ENCODE measurements around the gene JARID2. TPM values are rescaled to one million over a fixed set of nuclear protein-coding genes. Genes with fewer than 3 reads are reported as not detected.

Gene JARID2
- total and polyA plus RNA-seq, 4 donors = 1.4 to 12.3 (median 3.4) TPM

- no peak overlapping the region for H3K9ac ChIP-seq (ENCODE audit: low read depth in 1 of 2, low read length in 2 of 2)
- no peak overlapping the region for H3K27ac ChIP-seq (ENCODE audit: low read depth in 1 of 2, low read length in 2 of 2)
- DNase-seq (ENCODE audit: low spot score) = no peak
- WGBS = 97% methylated on average over 5 of the region's 5 CpGs
- peaks cover 3 to 12% (median 5%) of the 10 kb centered on the region in 4 donors for H3K4me1 ChIP-seq (ENCODE audit: control insufficient read depth in 4 of 4, insufficient read depth in 4 of 4, low read length in 3 of 4)
- no peaks in the 10 kb centered on the region for H3K9me3 ChIP-seq (ENCODE audit: control insufficient read depth in 4 of 4, low read length in 3 of 4)
- no peak overlapping the region for H3K4me3 ChIP-seq (ENCODE audit: low read depth in 1 of 3, low read length in 3 of 3)
- no peaks in the 10 kb centered on the region for H3K27me3 ChIP-seq (ENCODE audit: control insufficient read depth in 4 of 4, insufficient read depth in 4 of 4, low read length in 3 of 4)
- H3K36me3 ChIP-seq (ENCODE audit: control insufficient read depth in 4 of 4, insufficient read depth in 3 of 4, low read depth in 1 of 4, low read length in 3 of 4) = no peaks in the 10 kb centered on the region
- TF ChIP-seq RAD21 (IDR thresholded peaks at IDR 0.05) = no peak
- TF ChIP-seq, protein P1, sequence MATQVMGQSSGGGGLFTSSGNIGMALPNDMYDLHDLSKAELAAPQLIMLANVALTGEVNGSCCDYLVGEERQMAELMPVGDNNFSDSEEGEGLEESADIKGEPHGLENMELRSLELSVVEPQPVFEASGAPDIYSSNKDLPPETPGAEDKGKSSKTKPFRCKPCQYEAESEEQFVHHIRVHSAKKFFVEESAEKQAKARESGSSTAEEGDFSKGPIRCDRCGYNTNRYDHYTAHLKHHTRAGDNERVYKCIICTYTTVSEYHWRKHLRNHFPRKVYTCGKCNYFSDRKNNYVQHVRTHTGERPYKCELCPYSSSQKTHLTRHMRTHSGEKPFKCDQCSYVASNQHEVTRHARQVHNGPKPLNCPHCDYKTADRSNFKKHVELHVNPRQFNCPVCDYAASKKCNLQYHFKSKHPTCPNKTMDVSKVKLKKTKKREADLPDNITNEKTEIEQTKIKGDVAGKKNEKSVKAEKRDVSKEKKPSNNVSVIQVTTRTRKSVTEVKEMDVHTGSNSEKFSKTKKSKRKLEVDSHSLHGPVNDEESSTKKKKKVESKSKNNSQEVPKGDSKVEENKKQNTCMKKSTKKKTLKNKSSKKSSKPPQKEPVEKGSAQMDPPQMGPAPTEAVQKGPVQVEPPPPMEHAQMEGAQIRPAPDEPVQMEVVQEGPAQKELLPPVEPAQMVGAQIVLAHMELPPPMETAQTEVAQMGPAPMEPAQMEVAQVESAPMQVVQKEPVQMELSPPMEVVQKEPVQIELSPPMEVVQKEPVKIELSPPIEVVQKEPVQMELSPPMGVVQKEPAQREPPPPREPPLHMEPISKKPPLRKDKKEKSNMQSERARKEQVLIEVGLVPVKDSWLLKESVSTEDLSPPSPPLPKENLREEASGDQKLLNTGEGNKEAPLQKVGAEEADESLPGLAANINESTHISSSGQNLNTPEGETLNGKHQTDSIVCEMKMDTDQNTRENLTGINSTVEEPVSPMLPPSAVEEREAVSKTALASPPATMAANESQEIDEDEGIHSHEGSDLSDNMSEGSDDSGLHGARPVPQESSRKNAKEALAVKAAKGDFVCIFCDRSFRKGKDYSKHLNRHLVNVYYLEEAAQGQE (IDR thresholded peaks at IDR 0.05) = no peak
- TF ChIP-seq FOXA1 (IDR thresholded peaks at IDR 0.05) = no peak
Observed at GRCh38 chr6:15376900-15377487, 131.1 kb downstream of the JARID2 start.

DNA sequence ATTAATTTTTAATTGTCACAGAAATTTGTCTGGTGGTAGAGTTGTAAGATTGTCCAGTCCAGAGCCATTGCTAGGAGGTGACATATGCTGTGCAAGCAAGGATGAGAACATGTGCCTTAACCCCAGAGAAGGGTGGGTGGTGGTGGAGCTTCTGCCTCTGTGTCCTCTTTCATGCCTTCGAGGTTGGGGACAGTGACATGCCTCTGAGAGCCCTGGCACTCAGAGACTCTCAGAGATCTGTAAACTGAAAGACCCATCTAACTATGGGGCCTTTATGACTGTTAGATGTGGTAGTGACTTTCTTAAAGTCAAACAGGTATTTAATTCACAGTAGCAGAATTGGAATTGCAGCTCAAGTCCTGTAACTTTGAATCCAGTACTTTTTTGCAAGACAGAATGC lies 132.4 kb downstream of the JARID2 start:
- 86% methylated on average over 1 of the region's 1 CpG for WGBS
- Histone ChIP-seq H3K27ac (ENCODE audit: low read depth in 1 of 2, low read length in 2 of 2) (no peak overlapping the region), H3K9me3 (ENCODE audit: control insufficient read depth in 4 of 4, low read length in 3 of 4) (no peaks in the 10 kb centered on the region), H3K4me3 (ENCODE audit: low read depth in 1 of 3, low read length in 3 of 3) (no peak overlapping the region), H3K36me3 (ENCODE audit: control insufficient read depth in 4 of 4, insufficient read depth in 3 of 4, low read depth in 1 of 4, low read length in 3 of 4) (no peaks in the 10 kb centered on the region), H3K27me3 (ENCODE audit: control insufficient read depth in 4 of 4, insufficient read depth in 4 of 4, low read length in 3 of 4) (no peaks in the 10 kb centered on the region), H3K9ac (ENCODE audit: low read depth in 1 of 2, low read length in 2 of 2) (no peak overlapping the region), H3K4me1 (ENCODE audit: control insufficient read depth in 4 of 4, insufficient read depth in 4 of 4, low read length in 3 of 4) (peaks cover 3 to 12% (median 5%) of the 10 kb centered on the region in 4 donors)
- no peak for DNase-seq (ENCODE audit: low spot score)
- TF ChIP-seq YY1 (IDR thresholded peaks at IDR 0.05) = no peak
- no peak for TF ChIP-seq CTCF (IDR thresholded peaks at IDR 0.05; ENCODE audit: low read depth, low read length, missing input control)
- TF ChIP-seq, protein P2, sequence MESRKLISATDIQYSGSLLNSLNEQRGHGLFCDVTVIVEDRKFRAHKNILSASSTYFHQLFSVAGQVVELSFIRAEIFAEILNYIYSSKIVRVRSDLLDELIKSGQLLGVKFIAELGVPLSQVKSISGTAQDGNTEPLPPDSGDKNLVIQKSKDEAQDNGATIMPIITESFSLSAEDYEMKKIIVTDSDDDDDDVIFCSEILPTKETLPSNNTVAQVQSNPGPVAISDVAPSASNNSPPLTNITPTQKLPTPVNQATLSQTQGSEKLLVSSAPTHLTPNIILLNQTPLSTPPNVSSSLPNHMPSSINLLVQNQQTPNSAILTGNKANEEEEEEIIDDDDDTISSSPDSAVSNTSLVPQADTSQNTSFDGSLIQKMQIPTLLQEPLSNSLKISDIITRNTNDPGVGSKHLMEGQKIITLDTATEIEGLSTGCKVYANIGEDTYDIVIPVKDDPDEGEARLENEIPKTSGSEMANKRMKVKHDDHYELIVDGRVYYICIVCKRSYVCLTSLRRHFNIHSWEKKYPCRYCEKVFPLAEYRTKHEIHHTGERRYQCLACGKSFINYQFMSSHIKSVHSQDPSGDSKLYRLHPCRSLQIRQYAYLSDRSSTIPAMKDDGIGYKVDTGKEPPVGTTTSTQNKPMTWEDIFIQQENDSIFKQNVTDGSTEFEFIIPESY (IDR thresholded peaks at IDR 0.05) = no peak
- TF ChIP-seq ATF3 (IDR thresholded peaks at IDR 0.05) = no peak
- TF ChIP-seq HNF4A (conservative IDR thresholded peaks at IDR 0.05) = no peak
- no peak for TF ChIP-seq SP1 (IDR thresholded peaks at IDR 0.05)
- TF ChIP-seq NR2F2 (IDR thresholded peaks at IDR 0.05) = no peak
- no peak for TF ChIP-seq HNF4G (IDR thresholded peaks at IDR 0.05)
- TF ChIP-seq, protein P1 (IDR thresholded peaks at IDR 0.05) = no peak
- TF ChIP-seq FOXA1 (IDR thresholded peaks at IDR 0.05) = no peak
- TF ChIP-seq JUND (IDR thresholded peaks at IDR 0.05) = no peak
- no peak for TF ChIP-seq RXRA (IDR thresholded peaks at IDR 0.05)
- TF ChIP-seq TAF1 (conservative IDR thresholded peaks at IDR 0.05) = no peak
- TF ChIP-seq, protein P3, sequence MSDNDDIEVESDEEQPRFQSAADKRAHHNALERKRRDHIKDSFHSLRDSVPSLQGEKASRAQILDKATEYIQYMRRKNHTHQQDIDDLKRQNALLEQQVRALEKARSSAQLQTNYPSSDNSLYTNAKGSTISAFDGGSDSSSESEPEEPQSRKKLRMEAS (IDR thresholded peaks at IDR 0.05) = no peak
- no peak for TF ChIP-seq RAD21 (IDR thresholded peaks at IDR 0.05)
- no peak for TF ChIP-seq FOXA2 (IDR thresholded peaks at IDR 0.05)

Data from liver (tissue), 9 donors.